ENCODE results near the gene CAMK1.
"Not testable (repeated sequence)": the region's sequence is repeated elsewhere in the genome, so short reads cannot be mapped to it uniquely, and the experiment has no call there.

- TF ChIP-seq, protein P1, sequence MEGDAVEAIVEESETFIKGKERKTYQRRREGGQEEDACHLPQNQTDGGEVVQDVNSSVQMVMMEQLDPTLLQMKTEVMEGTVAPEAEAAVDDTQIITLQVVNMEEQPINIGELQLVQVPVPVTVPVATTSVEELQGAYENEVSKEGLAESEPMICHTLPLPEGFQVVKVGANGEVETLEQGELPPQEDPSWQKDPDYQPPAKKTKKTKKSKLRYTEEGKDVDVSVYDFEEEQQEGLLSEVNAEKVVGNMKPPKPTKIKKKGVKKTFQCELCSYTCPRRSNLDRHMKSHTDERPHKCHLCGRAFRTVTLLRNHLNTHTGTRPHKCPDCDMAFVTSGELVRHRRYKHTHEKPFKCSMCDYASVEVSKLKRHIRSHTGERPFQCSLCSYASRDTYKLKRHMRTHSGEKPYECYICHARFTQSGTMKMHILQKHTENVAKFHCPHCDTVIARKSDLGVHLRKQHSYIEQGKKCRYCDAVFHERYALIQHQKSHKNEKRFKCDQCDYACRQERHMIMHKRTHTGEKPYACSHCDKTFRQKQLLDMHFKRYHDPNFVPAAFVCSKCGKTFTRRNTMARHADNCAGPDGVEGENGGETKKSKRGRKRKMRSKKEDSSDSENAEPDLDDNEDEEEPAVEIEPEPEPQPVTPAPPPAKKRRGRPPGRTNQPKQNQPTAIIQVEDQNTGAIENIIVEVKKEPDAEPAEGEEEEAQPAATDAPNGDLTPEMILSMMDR (conservative IDR thresholded peaks at IDR 0.05; ENCODE audit: low read depth, low read length), result not testable (repeated sequence)
- not testable (repeated sequence) for TF ChIP-seq EZH2phosphoT487 (IDR thresholded peaks at IDR 0.05; ENCODE audit: borderline replicate concordance, low read length); EZH2 (IDR thresholded peaks at IDR 0.05; ENCODE audit: low read length, unreplicated experiment)
These were observed 1.3 kb upstream of the CAMK1 start for GRCh38 chr3:9771007-9771406.

All from PC-3 (cell line).